Kidney tubule cell (primary cell): ENCODE results near the gene ADTRP.
A peak's percentile ranks its signal among the peaks of the same experiment; 100 is the strongest.
"Not testable (repeated sequence)": the region's sequence is repeated elsewhere in the genome, so short reads cannot be mapped to it uniquely, and the experiment has no call there.

ENCODE experiments used
- DNase-seq: peaks from one replicate; pipeline ENCODE4 v3.0.0-alpha.2; 2018; ENCODE audit warnings: low spot score

ADTRP gene

GRCh38 chr6:11692451-11693376 lies 85.9 kb downstream of the ADTRP start:
- no peak for DNase-seq

- no peak for DNase-seq
These were observed 88.8 kb downstream of the ADTRP start for GRCh38 chr6:11689847-11690246.

GRCh38 chr6:11689400-11689799 lies 89.2 kb downstream of the ADTRP start:
- not testable (repeated sequence) for DNase-seq

GRCh38 chr6:11688425-11688709 lies 90.2 kb downstream of the ADTRP start:
- no peak for DNase-seq

- peak; percentile 95 for DNase-seq
These were observed 93.0 kb downstream of the ADTRP start for GRCh38 chr6:11685481-11686093.

GRCh38 chr6:11684901-11685480 lies 93.6 kb downstream of the ADTRP start:
- DNase-seq, result peak; percentile 55

- no peak for DNase-seq
These were observed 94.7 kb downstream of the ADTRP start for GRCh38 chr6:11683871-11684270.

- DNase-seq, result no peak
These were observed 96.0 kb downstream of the ADTRP start for GRCh38 chr6:11682561-11682975.

GRCh38 chr6:11681770-11682169 lies 96.8 kb downstream of the ADTRP start:
- no peak for DNase-seq

- no peak for DNase-seq
These were observed 97.2 kb downstream of the ADTRP start for GRCh38 chr6:11681357-11681756.

GRCh38 chr6:11680479-11680878 lies 98.1 kb downstream of the ADTRP start:
- not testable (repeated sequence) for DNase-seq

- no peak for DNase-seq
These were observed 99.5 kb downstream of the ADTRP start for GRCh38 chr6:11679099-11679498.

GRCh38 chr6:11675601-11676000 lies 103.0 kb downstream of the ADTRP start:
- DNase-seq, result no peak

GRCh38 chr6:11672669-11673068 lies 105.9 kb downstream of the ADTRP start:
- DNase-seq, result no peak

GRCh38 chr6:11672256-11672655 lies 106.3 kb downstream of the ADTRP start:
- DNase-seq, result no peak

- DNase-seq, result no peak
These were observed 108.9 kb downstream of the ADTRP start for GRCh38 chr6:11669696-11670095.

- DNase-seq, result no peak
These were observed 110.1 kb downstream of the ADTRP start for GRCh38 chr6:11668455-11668854.

- DNase-seq, result peak; percentile 24
These were observed 110.7 kb downstream of the ADTRP start for GRCh38 chr6:11667876-11668275.

GRCh38 chr6:11665604-11666326 lies 112.8 kb downstream of the ADTRP start:
- DNase-seq, result no peak
